Fibroblast of lung (primary cell): ENCODE measurements around the gene PGF.

Experiments
- CTCF ChIP-seq, 2 donors: IDR thresholded peaks in 1 of 2; conservative IDR thresholded peaks in 1 of 2; 1 replicate in 1 of 2; 2 replicates in 1 of 2; pipeline ENCODE4 v1.5.1; 2011 to 2012; ENCODE audit warnings: low read length in 2 of 2, control low read depth in 1 of 2, inconsistent platforms in 1 of 2, low read depth in 1 of 2, mild to moderate bottlenecking in 1 of 2
- EZH2 ChIP-seq: IDR thresholded peaks from 2 replicates; pipeline ENCODE4 v1.5.1; 2012; ENCODE audit warnings: low read length, control low read depth, mild to moderate bottlenecking; ENCODE audit errors: missing control alignments

- TF ChIP-seq CTCF (conservative IDR thresholded peaks at IDR 0.05 in 1 of 2, IDR thresholded peaks at IDR 0.05 in 1 of 2; ENCODE audit: low read depth in 1 of 2, low read length in 2 of 2): no peak
- TF ChIP-seq EZH2: no peak
Observed at GRCh38 chr14:74898083-74898482, 57.3 kb downstream of the PGF start.
